ENCODE measurements around the gene CEP192. TPM values are rescaled to one million over a fixed set of nuclear protein-coding genes. Genes with fewer than 3 reads are reported as not detected.

Gene CEP192
- total and polyA plus RNA-seq, 2 donors (not counting 1 experiment from before 2014, with no cell fraction given): 39.3 to 47.3 TPM

GRCh38 chr18:13159579-13159978 is 168.4 kb downstream of the CEP192 start:
- Mint-ChIP-seq H3K9me3 (ENCODE audit: insufficient read depth) (peaks cover 3% of the 10 kb centered on the region), H3K27ac (no peak overlapping the region), H3K4me1 (peaks cover 3% of the 10 kb centered on the region), H3K4me3 (no peak overlapping the region), H3K27me3 (peaks cover 8% of the 10 kb centered on the region)
- WGBS (ENCODE audit: insufficient coverage): 10% methylated on average over 2 of the region's 5 CpGs
- POLR2A ChIA-PET: no interaction called here
- peak; percentile 62 for ATAC-seq (ENCODE audit: low read depth)
- Histone ChIP-seq H3K36me3 (replicated peaks in 1 of 2; ENCODE audit: control extremely low read depth in 1 of 2, control insufficient read depth in 1 of 2, extremely low read depth in 1 of 2, insufficient read depth in 2 of 2, low read length in 1 of 2) (no peaks in the 10 kb centered on the region), H3K4me3 (ENCODE audit: control extremely low read depth in 1 of 5, extremely low read depth in 1 of 5, insufficient read depth in 1 of 5, low read depth in 2 of 5, low read length in 4 of 5) (no peak overlapping the region), H3K4me2 (replicated peaks; ENCODE audit: low read depth, low read length, poor library complexity, severe bottlenecking) (peak overlapping the region; percentile 47), H3K27me3 (replicated peaks in 1 of 4; ENCODE audit: control extremely low read depth in 1 of 4, control insufficient read depth in 3 of 4, insufficient read depth in 4 of 4, low read length in 3 of 4) (no peaks in the 10 kb centered on the region), H3K9ac (ENCODE audit: low read length) (no peak overlapping the region), H3K27ac (ENCODE audit: low read length in 2 of 2) (no peak overlapping the region), H2AFZ (ENCODE audit: insufficient read depth, low read depth, low read length, poor library complexity, severe bottlenecking) (peak overlapping the region; percentile 7), H4K20me1 (ENCODE audit: control insufficient read depth, insufficient read depth, low read length, poor library complexity, severe bottlenecking) (no peaks in the 10 kb centered on the region), H3K9me3 (ENCODE audit: control extremely low read depth in 1 of 3, control insufficient read depth in 2 of 3, insufficient read depth in 1 of 3, low read length in 2 of 3) (peaks cover 6 to 37% (median 16%) of the 10 kb centered on the region in 3 donors), H3K4me1 (ENCODE audit: control insufficient read depth in 2 of 2, insufficient read depth in 2 of 2, low read length in 2 of 2) (peaks cover 0 to 3% of the 10 kb centered on the region in 2 donors), H3K79me2 (ENCODE audit: control insufficient read depth, insufficient read depth, low read length) (no peaks in the 10 kb centered on the region)
- peak; percentile 83 for TF ChIP-seq CTCF (IDR thresholded peaks at IDR 0.05)
- TF ChIP-seq EZH2 (IDR thresholded peaks at IDR 0.05; ENCODE audit: borderline replicate concordance, insufficient read depth, low read depth, low read length, poor library complexity, severe bottlenecking): no peak
- DNase-seq: peak; percentile 71
- CTCF ChIA-PET: interaction anchor here (0.6 to 3.0 kb wide), 36 partner anchors 8 to 768 kb away, joined by 3 to 35 read pairs (median 4); partner anchors contain the start of gene PTPN2
- intact Hi-C loops (cut with micrococcal nuclease): loop anchor here (1.0 to 5.0 kb wide), 5 partner anchors 21 to 432 kb away; no protein-coding TSS in a partner anchor

- Mint-ChIP-seq H3K27me3 (peaks cover 15% of the 10 kb centered on the region), H3K9me3 (ENCODE audit: insufficient read depth) (peaks cover 3% of the 10 kb centered on the region), H3K4me3 (no peak overlapping the region), H3K27ac (no peak overlapping the region), H3K4me1 (peaks cover 3% of the 10 kb centered on the region)
- peaks cover 0 to 25% (median 22%) of the 10 kb centered on the region in 3 donors for H3K9me3 ChIP-seq (ENCODE audit: control extremely low read depth in 1 of 3, control insufficient read depth in 2 of 3, insufficient read depth in 1 of 3, low read length in 2 of 3)
- H3K27ac ChIP-seq (ENCODE audit: low read length in 2 of 2): no peak overlapping the region
- H3K79me2 ChIP-seq (ENCODE audit: control insufficient read depth, insufficient read depth, low read length): no peaks in the 10 kb centered on the region
- peaks cover 0 to 3% of the 10 kb centered on the region in 2 donors for H3K4me1 ChIP-seq (ENCODE audit: control insufficient read depth in 2 of 2, insufficient read depth in 2 of 2, low read length in 2 of 2)
- 83% methylated on average over 16 of the region's 16 CpGs for WGBS (ENCODE audit: insufficient coverage)
- ChIA-PET POLR2A (no interaction called here), CTCF (interaction anchor here (1.0 kb wide), 1 partner anchor 434 kb away, joined by 3 read pairs; no protein-coding TSS in a partner anchor)
- TF ChIP-seq CTCF (IDR thresholded peaks at IDR 0.05) (no peak), EZH2 (IDR thresholded peaks at IDR 0.05; ENCODE audit: borderline replicate concordance, insufficient read depth, low read depth, low read length, poor library complexity, severe bottlenecking) (no peak)
- H3K36me3 ChIP-seq (replicated peaks in 1 of 2; ENCODE audit: control extremely low read depth in 1 of 2, control insufficient read depth in 1 of 2, extremely low read depth in 1 of 2, insufficient read depth in 2 of 2, low read length in 1 of 2): no peaks in the 10 kb centered on the region
- H3K27me3 ChIP-seq (replicated peaks in 1 of 4; ENCODE audit: control extremely low read depth in 1 of 4, control insufficient read depth in 3 of 4, insufficient read depth in 4 of 4, low read length in 3 of 4): peaks cover 0 to 6% (median 0%) of the 10 kb centered on the region in 4 experiments
- no peak for ATAC-seq (ENCODE audit: low read depth)
- no peak overlapping the region for H3K4me2 ChIP-seq (replicated peaks; ENCODE audit: low read depth, low read length, poor library complexity, severe bottlenecking)
- H3K4me3 ChIP-seq (ENCODE audit: control extremely low read depth in 1 of 5, extremely low read depth in 1 of 5, insufficient read depth in 1 of 5, low read depth in 2 of 5, low read length in 4 of 5): no peak overlapping the region
- DNase-seq: no peak
- H2AFZ ChIP-seq (ENCODE audit: insufficient read depth, low read depth, low read length, poor library complexity, severe bottlenecking): no peak overlapping the region
- H3K9ac ChIP-seq (ENCODE audit: low read length): no peak overlapping the region
- intact Hi-C loops (cut with micrococcal nuclease): no loop called here
- H4K20me1 ChIP-seq (ENCODE audit: control insufficient read depth, insufficient read depth, low read length, poor library complexity, severe bottlenecking): no peaks in the 10 kb centered on the region
Observed at GRCh38 chr18:13161276-13161899, 170.2 kb downstream of the CEP192 start.
